A549 (cell line): ENCODE results near the gene ALDH6A1. TPM values are rescaled to one million over a fixed set of nuclear protein-coding genes. Genes with fewer than 3 reads are reported as not detected.

ENCODE experiments used
- ATAC-seq, 2 experiments: fragments of 200-7000 bp in 1 of 2; fragments of >200 bp in 1 of 2; cut with Nextera tagmentation in 1 of 2; cut with Tn5 transposase in 1 of 2; 3 replicates each; pipeline versions ENCODE4 v1.8.0 to v1.9.1; 2018 to 2020; ENCODE audit warnings: mild to moderate bottlenecking in 1 of 2, moderate library complexity in 1 of 2
- CTCF ChIA-PET: fragments of 300-600 bp; sonication (Branson Sonifier 250); formaldehyde crosslinking; extraction: SDS; loops from one replicate; lab custom pipeline; 2021; ENCODE audit warnings: antibody characterized with exemption, inconsistent platforms; lab: Yijun Ruan, JAX
- POLR2A ChIA-PET: fragments of 350-600 bp; formaldehyde crosslinking; extraction: SDS; loops from one replicate; lab custom pipeline; 2021; ENCODE audit warnings: antibody characterized with exemption, inconsistent platforms; lab: Yijun Ruan, JAX
- DNase-seq, 2 experiments: peaks; one replicate each; pipeline versions ENCODE4 v3.0.0 to v3.0.0-alpha.2; 2011 to 2016; ENCODE audit warnings: low read depth in 1 of 2, low spot score in 1 of 2
- FAIRE-seq: peaks from 2 replicates; lab custom pipeline; 2011; peaks lifted over from hg19 to GRCh38; lab: Jason Lieb, UNC
- H3K27ac ChIP-seq, 2 experiments: fragments of >200 bp; sonication (Bioruptor Twin); formaldehyde crosslinking; 3 replicates each; pipeline ENCODE4 v1.5.1; 2016 to 2017
- H3K4me1 ChIP-seq: fragments of >200 bp; sonication (Bioruptor Twin); formaldehyde crosslinking; 3 replicates; pipeline ENCODE4 v1.6.1; 2016
- H3K4me2 ChIP-seq: fragments of >200 bp; sonication (Bioruptor Twin); formaldehyde crosslinking; 3 replicates; pipeline ENCODE4 v1.6.1; 2016
- H3K4me3 ChIP-seq: fragments of >200 bp; sonication (Bioruptor Twin); formaldehyde crosslinking; 3 replicates; pipeline ENCODE4 v1.5.1; 2016
- H3K9me3 ChIP-seq: fragments of >200 bp; sonication (Bioruptor Twin); formaldehyde crosslinking; 3 replicates; pipeline ENCODE4 v1.6.1; 2016
- CBX2 ChIP-seq: fragments of 200-600 bp; sonication (generic); IDR thresholded peaks from 2 replicates; pipeline ENCODE4 v1.6.1; 2016; ENCODE audit warnings: low read depth, mild to moderate bottlenecking, borderline replicate concordance
- CBX8 ChIP-seq: fragments of 200-600 bp; sonication (generic); IDR thresholded peaks from 2 replicates; pipeline ENCODE4 v1.6.1; 2016
- CHD2 ChIP-seq: fragments of 150-350 bp; IDR thresholded peaks from 2 replicates; pipeline ENCODE4 v1.6.1; 2014; ENCODE audit warnings: low read length; ENCODE audit not compliant: partially characterized antibody
- CHD4 ChIP-seq: fragments of 200-600 bp; sonication (generic); IDR thresholded peaks from 2 replicates; pipeline ENCODE4 v1.6.1; 2016; ENCODE audit warnings: antibody characterized with exemption, mild to moderate bottlenecking, borderline replicate concordance
- EHMT2 ChIP-seq: fragments of 200-600 bp; sonication (generic); IDR thresholded peaks from 2 replicates; pipeline ENCODE4 v1.6.1; 2016; ENCODE audit warnings: antibody characterized with exemption, low read depth, mild to moderate bottlenecking, moderate library complexity
- EP300 ChIP-seq, 2 experiments: fragments of >200 bp; sonication (Bioruptor Twin); formaldehyde crosslinking; IDR thresholded peaks; 2 replicates in 1 of 2; 3 replicates in 1 of 2; pipeline ENCODE4 v1.6.1; 2016 to 2017
- FOSB ChIP-seq: fragments of 250-450 bp; sonication (Bioruptor Pico); IDR thresholded peaks from 2 replicates; pipeline ENCODE4 v1.5.0; 2020; ENCODE audit warnings: mild to moderate bottlenecking, moderate library complexity
- GATA3 ChIP-seq: IDR thresholded peaks from 2 replicates; pipeline ENCODE4 v1.6.1; 2012; ENCODE audit warnings: borderline replicate concordance
- HDAC2 ChIP-seq: fragments of 200-600 bp; sonication (generic); IDR thresholded peaks from 2 replicates; pipeline ENCODE4 v1.6.1; 2016
- KDM1A ChIP-seq: fragments of 200-600 bp; sonication (generic); IDR thresholded peaks from 2 replicates; pipeline ENCODE4 v1.6.1; 2016; ENCODE audit warnings: low read depth, mild to moderate bottlenecking
- KDM5A ChIP-seq: fragments of 200-600 bp; sonication (generic); IDR thresholded peaks from 2 replicates; pipeline ENCODE4 v1.6.1; 2016; ENCODE audit warnings: antibody characterized with exemption, mild to moderate bottlenecking
- MAFK ChIP-seq: fragments of 450-650 bp; IDR thresholded peaks from 2 replicates; pipeline ENCODE4 v1.6.1; 2014; ENCODE audit not compliant: partially characterized antibody
- MAX ChIP-seq: IDR thresholded peaks from 2 replicates; pipeline ENCODE4 v1.6.1; 2012
- MAZ ChIP-seq: fragments of 150-350 bp; IDR thresholded peaks from 2 replicates; pipeline ENCODE4 v1.6.1; 2014; ENCODE audit warnings: antibody characterized with exemption, low read depth, low read length, borderline replicate concordance
- NPAS2 ChIP-seq: fragments of 250-450 bp; sonication (Bioruptor Pico); IDR thresholded peaks from 2 replicates; pipeline ENCODE4 v1.8.0; 2022; ENCODE audit warnings: mild to moderate bottlenecking, moderate library complexity, borderline replicate concordance
- RAD21 ChIP-seq, 2 experiments: fragments of >200 bp in 1 of 2; sonication (Bioruptor Twin) in 1 of 2; formaldehyde crosslinking in 1 of 2; IDR thresholded peaks in 1 of 2; conservative IDR thresholded peaks in 1 of 2; 2 replicates in 1 of 2; 3 replicates in 1 of 2; pipeline ENCODE4 v1.6.1; 2012 to 2018; ENCODE audit warnings: inconsistent platforms in 1 of 2
- RARB ChIP-seq: fragments of 250-450 bp; sonication (Bioruptor Pico); IDR thresholded peaks from 2 replicates; pipeline ENCODE4 v1.8.0; 2021; ENCODE audit warnings: mild to moderate bottlenecking, moderate library complexity
- RFX5 ChIP-seq: fragments of 450-650 bp; IDR thresholded peaks from 2 replicates; pipeline ENCODE4 v1.7.1; 2014; ENCODE audit warnings: antibody characterized with exemption, mild to moderate bottlenecking, moderate library complexity
- RNF2 ChIP-seq: fragments of 200-600 bp; sonication (generic); IDR thresholded peaks from 2 replicates; pipeline ENCODE4 v1.6.1; 2016; ENCODE audit warnings: low read depth, mild to moderate bottlenecking, antibody characterized with exemption, moderate library complexity, borderline replicate concordance
- SMC3 ChIP-seq: fragments of >200 bp; sonication (Bioruptor Twin); formaldehyde crosslinking; IDR thresholded peaks from 3 replicates; pipeline ENCODE4 v1.6.1; 2018; ENCODE audit warnings: inconsistent platforms
- TFCP2L1 ChIP-seq: fragments of 250-450 bp; sonication (Bioruptor Pico); IDR thresholded peaks from 2 replicates; pipeline ENCODE4 v1.5.0; 2021; ENCODE audit warnings: mild to moderate bottlenecking
- USF2 ChIP-seq: fragments of 450-650 bp; IDR thresholded peaks from 2 replicates; pipeline ENCODE4 v1.6.1; 2014; ENCODE audit warnings: antibody characterized with exemption
- ZC3H11A ChIP-seq: fragments of 450-650 bp; IDR thresholded peaks from 2 replicates; pipeline ENCODE4 v1.6.1; 2014; ENCODE audit warnings: antibody characterized with exemption, mild to moderate bottlenecking
- WGBS: methylation state at CpG from one replicate; pipeline ENCODE4 v1.1.6; 2017; ENCODE audit errors: missing lambda C conversion rate; 5-methylcytosine and 5-hydroxymethylcytosine counted together
- polyA plus RNA-seq, 4 experiments: library from polyadenylated mRNA; depleted of rRNA in 3 of 4; stranded (reverse); fragments of >200 nt; fragmentation: RNase III in 1 of 4; extraction: RNeasy Plus Mini Kit Qiagen cat#74134 plus additional on column Dnase treatment in 1 of 4; gene quantifications; 2 replicates in 3 of 4; 3 replicates in 1 of 4; pipeline ENCODE4 v1.2.3, GENCODE V29; 2011 to 2017
- TF ChIP-seq, protein P1 (sequence below): fragments of >200 bp; sonication (Bioruptor Twin); formaldehyde crosslinking; IDR thresholded peaks from 3 replicates; pipeline ENCODE4 v1.5.1; 2016
- TF ChIP-seq, protein P2 (sequence below): fragments of 250-450 bp; sonication (Bioruptor Pico); IDR thresholded peaks from 2 replicates; pipeline ENCODE4 v1.5.0; 2020; ENCODE audit warnings: low read depth, mild to moderate bottlenecking, moderate library complexity

Gene ALDH6A1
- polyA plus RNA-seq, 2 of the 4 experiments (the other 2 are of a cell fraction): 2.4 to 8.1 TPM

DNA sequence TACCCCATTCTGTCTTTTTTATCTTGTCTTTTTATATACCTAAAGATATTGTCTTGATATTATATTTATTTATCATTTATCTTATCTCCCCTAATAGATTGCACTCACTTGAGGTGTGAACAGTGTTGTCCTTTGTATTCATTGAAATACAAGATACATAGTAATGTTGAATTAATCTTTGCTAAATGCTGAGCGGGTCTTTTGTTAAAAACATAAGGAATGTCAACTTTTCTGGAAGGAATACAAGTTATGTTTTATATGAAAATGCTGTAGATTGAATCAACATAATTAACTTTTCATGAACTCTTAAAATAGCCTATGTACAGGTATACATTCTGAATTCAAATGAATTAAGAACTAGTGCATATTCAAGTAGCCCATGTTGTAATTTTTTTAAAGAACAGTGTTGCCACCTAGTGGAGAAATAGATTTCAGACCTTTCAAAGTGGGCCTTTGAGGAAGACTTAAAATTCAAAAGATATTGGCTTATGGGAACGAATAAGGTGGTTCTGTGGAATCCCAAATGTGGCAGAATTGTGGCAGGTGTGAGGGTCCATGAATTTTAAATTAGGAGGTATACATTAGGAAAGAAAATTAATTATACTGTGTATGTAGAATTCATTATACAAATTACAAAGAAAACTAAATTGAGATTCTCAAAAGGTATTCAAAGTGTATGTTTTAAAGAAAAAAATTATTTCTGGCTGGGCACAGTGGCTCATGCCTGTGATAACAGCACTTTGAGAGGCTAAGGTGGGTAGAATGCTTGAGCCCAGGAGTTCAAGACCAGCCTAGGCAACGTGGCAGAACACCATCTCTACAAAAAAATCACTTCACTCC is 46.0 kb downstream of the ALDH6A1 start:
- CTCF ChIA-PET: interaction anchor here (0.7 to 1.0 kb wide), 4 partner anchors 15 to 88 kb away, joined by 3 to 5 read pairs (median 4); partner anchors contain the start of genes COQ6 and FAM161B
- peak; percentile 92 for FAIRE-seq
- Histone ChIP-seq H3K9me3 (no peaks in the 10 kb centered on the region), H3K4me3 (no peak overlapping the region), H3K27ac (no peak overlapping the region), H3K4me1 (no peaks in the 10 kb centered on the region), H3K4me2 (no peak overlapping the region)
- POLR2A ChIA-PET: no interaction called here
- ATAC-seq: peak; percentile 62 to 77; a peak in 4 of 6 replicates
- 48% methylated on average over 3 of the region's 3 CpGs for whole genome bisulfite sequencing
- TF ChIP-seq RARB (CRISPR knock-in tag): no peak
- TF ChIP-seq SMC3: peak; percentile 65
- TF ChIP-seq, protein P1, sequence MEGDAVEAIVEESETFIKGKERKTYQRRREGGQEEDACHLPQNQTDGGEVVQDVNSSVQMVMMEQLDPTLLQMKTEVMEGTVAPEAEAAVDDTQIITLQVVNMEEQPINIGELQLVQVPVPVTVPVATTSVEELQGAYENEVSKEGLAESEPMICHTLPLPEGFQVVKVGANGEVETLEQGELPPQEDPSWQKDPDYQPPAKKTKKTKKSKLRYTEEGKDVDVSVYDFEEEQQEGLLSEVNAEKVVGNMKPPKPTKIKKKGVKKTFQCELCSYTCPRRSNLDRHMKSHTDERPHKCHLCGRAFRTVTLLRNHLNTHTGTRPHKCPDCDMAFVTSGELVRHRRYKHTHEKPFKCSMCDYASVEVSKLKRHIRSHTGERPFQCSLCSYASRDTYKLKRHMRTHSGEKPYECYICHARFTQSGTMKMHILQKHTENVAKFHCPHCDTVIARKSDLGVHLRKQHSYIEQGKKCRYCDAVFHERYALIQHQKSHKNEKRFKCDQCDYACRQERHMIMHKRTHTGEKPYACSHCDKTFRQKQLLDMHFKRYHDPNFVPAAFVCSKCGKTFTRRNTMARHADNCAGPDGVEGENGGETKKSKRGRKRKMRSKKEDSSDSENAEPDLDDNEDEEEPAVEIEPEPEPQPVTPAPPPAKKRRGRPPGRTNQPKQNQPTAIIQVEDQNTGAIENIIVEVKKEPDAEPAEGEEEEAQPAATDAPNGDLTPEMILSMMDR: peak; percentile 75
- TF ChIP-seq RAD21 (conservative IDR thresholded peaks at IDR 0.05 in 1 of 2, IDR thresholded peaks at IDR 0.05 in 1 of 2): peak; percentile 76 to 81
- TF ChIP-seq MAFK: peak; percentile 67
- DNase-seq: peak; percentile 62 to 66

DNA sequence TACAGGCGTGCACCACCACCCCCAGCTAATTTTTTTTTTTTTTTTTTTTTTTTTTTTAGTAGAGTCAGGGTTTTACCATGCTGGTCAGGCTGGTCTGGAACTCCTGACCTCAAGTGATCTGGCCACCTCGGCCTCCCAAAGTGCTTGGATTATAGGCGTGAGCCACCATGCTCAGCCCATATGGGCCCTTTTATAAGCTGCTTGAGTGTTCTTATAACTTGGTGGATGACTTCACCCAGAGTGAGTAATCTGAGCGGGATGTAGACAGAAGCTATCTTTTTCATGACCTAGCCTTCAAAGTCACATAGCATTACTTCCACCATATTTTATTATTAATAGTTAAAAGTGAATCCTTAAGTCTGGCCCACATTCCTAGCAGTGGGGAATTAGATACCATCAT is 48.7 kb downstream of the ALDH6A1 start:
- no peak overlapping the region for H3K27ac ChIP-seq
- POLR2A ChIA-PET: interaction anchor here (0.7 kb wide), 1 partner anchor 76 kb away, joined by 4 read pairs; no protein-coding TSS in a partner anchor
- no peak for FAIRE-seq
- TF ChIP-seq FOSB (CRISPR knock-in tag) (no peak), CHD4 (no peak), KDM5A (no peak), GATA3 (no peak), USF2 (no peak), NPAS2 (CRISPR knock-in tag) (no peak), ZC3H11A (no peak), CBX8 (no peak), MAX (no peak), MAZ (no peak), EHMT2 (no peak), CHD2 (no peak), RNF2 (no peak)
- TF ChIP-seq, all 56 proteins: peak for 0
- Histone ChIP-seq H3K4me1 (no peaks in the 10 kb centered on the region), H3K4me3 (no peak overlapping the region), H3K9me3 (no peaks in the 10 kb centered on the region), H3K4me2 (no peak overlapping the region)
- WGBS: 78% methylated on average over 4 of the region's 4 CpGs
- DNase-seq: no peak
- CTCF ChIA-PET: interaction anchor here (0.6 to 1.9 kb wide), 5 partner anchors 10 to 306 kb away, joined by 3 to 8 read pairs (median 3); partner anchors contain the start of genes BBOF1 and ENTPD5
- no peak for ATAC-seq

DNA sequence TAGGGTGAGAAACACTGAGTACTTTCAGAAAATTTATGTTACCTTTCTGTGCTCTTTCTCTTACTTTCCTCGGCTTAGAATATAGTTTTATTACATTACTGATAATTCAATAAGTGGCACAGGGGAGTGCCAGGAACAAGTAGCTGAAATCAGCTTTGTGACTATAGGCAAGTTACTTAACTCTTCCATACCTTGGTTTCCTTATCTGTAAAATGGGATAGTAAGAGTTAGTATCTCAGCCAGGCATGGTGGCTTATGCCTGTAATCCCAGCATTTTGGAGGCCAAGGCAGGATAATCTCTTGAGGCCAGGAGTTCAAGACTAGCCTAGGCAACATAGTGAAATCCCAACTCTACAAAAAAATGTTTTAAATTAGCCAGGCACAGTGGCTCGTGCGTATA is 49.7 kb downstream of the ALDH6A1 start:
- no peak for TF ChIP-seq TFCP2L1 (CRISPR knock-in tag)
- no peak for TF ChIP-seq MAFK
- TF ChIP-seq KDM1A: no peak
- TF ChIP-seq, protein P2, sequence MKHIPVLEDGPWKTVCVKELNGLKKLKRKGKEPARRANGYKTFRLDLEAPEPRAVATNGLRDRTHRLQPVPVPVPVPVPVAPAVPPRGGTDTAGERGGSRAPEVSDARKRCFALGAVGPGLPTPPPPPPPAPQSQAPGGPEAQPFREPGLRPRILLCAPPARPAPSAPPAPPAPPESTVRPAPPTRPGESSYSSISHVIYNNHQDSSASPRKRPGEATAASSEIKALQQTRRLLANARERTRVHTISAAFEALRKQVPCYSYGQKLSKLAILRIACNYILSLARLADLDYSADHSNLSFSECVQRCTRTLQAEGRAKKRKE (CRISPR knock-in tag): no peak
- TF ChIP-seq EP300 (IDR thresholded peaks at IDR 0.05): no peak
- TF ChIP-seq ZC3H11A: no peak
- no peak for TF ChIP-seq CBX2
- TF ChIP-seq RFX5: no peak
- TF ChIP-seq HDAC2: no peak
- TF ChIP-seq KDM5A: no peak
- TF ChIP-seq MAZ: no peak
- H3K9me3 ChIP-seq: no peaks in the 10 kb centered on the region
- WGBS: 87% methylated on average over 3 of the region's 3 CpGs
- FAIRE-seq: no peak
- POLR2A ChIA-PET: no interaction called here
- no peak for DNase-seq
- ATAC-seq: no peak
- no peak overlapping the region for H3K4me2 ChIP-seq
- CTCF ChIA-PET: interaction anchor here (1.5 to 1.9 kb wide), 2 partner anchors 11 to 305 kb away, joined by 3 to 8 read pairs; no protein-coding TSS in a partner anchor
- H3K27ac ChIP-seq: no peak overlapping the region
- no peak overlapping the region for H3K4me3 ChIP-seq
- no peaks in the 10 kb centered on the region for H3K4me1 ChIP-seq
